ENCODE measurements around the gene JARID2. TPM values are rescaled to one million over a fixed set of nuclear protein-coding genes. Genes with fewer than 3 reads are reported as not detected.

Gene JARID2
- total and polyA plus RNA-seq, 2 of the 13 experiments (the other 11 are each of a cell fraction or from before 2014, with no cell fraction given) = 7.5 to 10.3 TPM

DNA sequence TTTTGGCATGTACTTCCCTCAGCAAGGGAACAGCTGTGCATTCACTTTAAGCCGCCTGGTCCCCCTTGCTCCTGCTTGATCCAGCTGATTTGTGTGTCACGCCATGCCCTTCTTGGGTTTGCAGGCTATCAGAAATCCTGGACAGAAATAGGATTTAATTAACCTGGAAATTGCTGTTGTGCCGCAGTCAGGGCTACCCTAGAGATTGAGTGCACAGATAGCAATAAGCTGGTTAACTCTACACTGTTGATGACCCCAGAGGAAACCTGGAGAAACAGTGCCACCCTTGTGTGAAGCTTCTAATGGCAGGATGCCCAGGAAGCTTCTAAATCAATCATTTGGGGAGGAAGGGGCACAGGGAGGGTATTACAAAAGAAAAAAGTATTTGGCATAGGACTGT, 199.0 kb downstream of the JARID2 start:
- ChIA-PET CTCF (ENCODE audit: low intra/inter-chr PET ratio, low total read pairs) (no interaction called here), POLR2A (no interaction called here)
- H4K20me1 ChIP-seq (ENCODE audit: insufficient read depth, low read length) = no peaks in the 10 kb centered on the region
- peak; percentile 52 for DNase-seq (ENCODE audit: low spot score)
- H3K9me3 ChIP-seq (ENCODE audit: low read length) = no peaks in the 10 kb centered on the region
- no peak overlapping the region for H3K27ac ChIP-seq (ENCODE audit: extremely low read length, insufficient read depth, low read length)
- H3K4me2 ChIP-seq (ENCODE audit: low read depth, low read length) = no peak overlapping the region
- ATAC-seq = peak; percentile 56; the same call in 2 of the 3 replicates
- H3K4me3 ChIP-seq (replicated peaks in 1 of 3; ENCODE audit: insufficient read depth in 1 of 3, low read depth in 2 of 3, low read length in 3 of 3) = no peak overlapping the region
- no TSS peak for BruUV-seq (replicated peaks)
- no peaks in the 10 kb centered on the region for H3K27me3 ChIP-seq (ENCODE audit: control insufficient read depth in 1 of 2, insufficient read depth in 2 of 2, low read length in 2 of 2)
- 98% methylated on average over 3 of the region's 3 CpGs for WGBS (ENCODE audit: low lambda C conversion rate)
- in situ Hi-C loops (cut with HindIII; ENCODE audit: extremely low pct_ligation_motif_present, low pct_unique_long_range_greater_than_20kb) = no loop called here
- no peak overlapping the region for H3K9ac ChIP-seq (ENCODE audit: insufficient read depth, low read depth, low read length)
- H2AFZ ChIP-seq (ENCODE audit: low read length) = no peak overlapping the region
- FAIRE-seq = no peak
- TF ChIP-seq HOXA3 (CRISPR knock-in tag; IDR thresholded peaks at IDR 0.05) = no peak
- TF ChIP-seq ZNF672 (CRISPR knock-in tag; IDR thresholded peaks at IDR 0.05) = no peak
- TF ChIP-seq, protein P1, sequence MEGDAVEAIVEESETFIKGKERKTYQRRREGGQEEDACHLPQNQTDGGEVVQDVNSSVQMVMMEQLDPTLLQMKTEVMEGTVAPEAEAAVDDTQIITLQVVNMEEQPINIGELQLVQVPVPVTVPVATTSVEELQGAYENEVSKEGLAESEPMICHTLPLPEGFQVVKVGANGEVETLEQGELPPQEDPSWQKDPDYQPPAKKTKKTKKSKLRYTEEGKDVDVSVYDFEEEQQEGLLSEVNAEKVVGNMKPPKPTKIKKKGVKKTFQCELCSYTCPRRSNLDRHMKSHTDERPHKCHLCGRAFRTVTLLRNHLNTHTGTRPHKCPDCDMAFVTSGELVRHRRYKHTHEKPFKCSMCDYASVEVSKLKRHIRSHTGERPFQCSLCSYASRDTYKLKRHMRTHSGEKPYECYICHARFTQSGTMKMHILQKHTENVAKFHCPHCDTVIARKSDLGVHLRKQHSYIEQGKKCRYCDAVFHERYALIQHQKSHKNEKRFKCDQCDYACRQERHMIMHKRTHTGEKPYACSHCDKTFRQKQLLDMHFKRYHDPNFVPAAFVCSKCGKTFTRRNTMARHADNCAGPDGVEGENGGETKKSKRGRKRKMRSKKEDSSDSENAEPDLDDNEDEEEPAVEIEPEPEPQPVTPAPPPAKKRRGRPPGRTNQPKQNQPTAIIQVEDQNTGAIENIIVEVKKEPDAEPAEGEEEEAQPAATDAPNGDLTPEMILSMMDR (CRISPR knock-in tag; IDR thresholded peaks at IDR 0.05) = peak; percentile 52
- TF ChIP-seq, protein P2, sequence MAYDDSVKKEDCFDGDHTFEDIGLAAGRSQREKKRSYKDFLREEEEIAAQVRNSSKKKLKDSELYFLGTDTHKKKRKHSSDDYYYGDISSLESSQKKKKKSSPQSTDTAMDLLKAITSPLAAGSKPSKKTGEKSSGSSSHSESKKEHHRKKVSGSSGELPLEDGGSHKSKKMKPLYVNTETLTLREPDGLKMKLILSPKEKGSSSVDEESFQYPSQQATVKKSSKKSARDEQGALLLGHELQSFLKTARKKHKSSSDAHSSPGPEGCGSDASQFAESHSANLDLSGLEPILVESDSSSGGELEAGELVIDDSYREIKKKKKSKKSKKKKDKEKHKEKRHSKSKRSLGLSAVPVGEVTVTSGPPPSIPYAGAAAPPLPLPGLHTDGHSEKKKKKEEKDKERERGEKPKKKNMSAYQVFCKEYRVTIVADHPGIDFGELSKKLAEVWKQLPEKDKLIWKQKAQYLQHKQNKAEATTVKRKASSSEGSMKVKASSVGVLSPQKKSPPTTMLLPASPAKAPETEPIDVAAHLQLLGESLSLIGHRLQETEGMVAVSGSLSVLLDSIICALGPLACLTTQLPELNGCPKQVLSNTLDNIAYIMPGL (CRISPR knock-in tag; IDR thresholded peaks at IDR 0.05; ENCODE audit: borderline replicate concordance in 1 of 2, low read depth in 1 of 2) = no peak
- no peak for TF ChIP-seq NRL (CRISPR knock-in tag; IDR thresholded peaks at IDR 0.05; ENCODE audit: borderline replicate concordance)
- no peak for TF ChIP-seq MYC (CRISPR knock-in tag; IDR thresholded peaks at IDR 0.05; ENCODE audit: borderline replicate concordance)
- no peak for TF ChIP-seq GZF1 (CRISPR knock-in tag; IDR thresholded peaks at IDR 0.05)
- no peak for TF ChIP-seq ZFP41 (CRISPR knock-in tag; IDR thresholded peaks at IDR 0.05; ENCODE audit: borderline replicate concordance)
- TF ChIP-seq ZNF33B (CRISPR knock-in tag; IDR thresholded peaks at IDR 0.05) = no peak
- TF ChIP-seq STAG1 (CRISPR knock-in tag; IDR thresholded peaks at IDR 0.05) = peak; percentile 51
- no peak for TF ChIP-seq U2AF1 (optimal IDR thresholded peaks at IDR 0.05; ENCODE audit: low read depth, low read length)
- peaks cover 15% of the 10 kb centered on the region for H3K4me1 ChIP-seq (ENCODE audit: insufficient read depth, low read length)
- no peaks in the 10 kb centered on the region for H3K36me3 ChIP-seq (replicated peaks in 1 of 2; ENCODE audit: control insufficient read depth in 1 of 2, insufficient read depth in 2 of 2, low read length in 2 of 2)
- H3K79me2 ChIP-seq (ENCODE audit: insufficient read depth, low read length) = peaks cover 13% of the 10 kb centered on the region
- intact Hi-C loops (cut with micrococcal nuclease; ENCODE audit: unreplicated experiment) = loop anchor here (5.0 kb wide), 2 partner anchors 53 to 198 kb away; partner anchors contain the start of gene JARID2

Measured in HepG2 (cell line).